Aorta (tissue), 5 donors: ENCODE results near the gene MTUS2. TPM values are rescaled to one million over a fixed set of nuclear protein-coding genes. Genes with fewer than 3 reads are reported as not detected.

ENCODE experiments used
- ATAC-seq: fragments of 200-7000 bp; cut with Tn5 transposase; one replicate; pipeline ENCODE4 v1.9.1; 2022; ENCODE audit warnings: moderate library complexity; ENCODE audit not compliant: low FRiP score
- DNase-seq, 2 donors: peaks; one replicate each; pipeline ENCODE4 v3.0.0-alpha.2; 2020
- H3K27ac ChIP-seq, 2 donors: one replicate each; pipeline ENCODE4 v1.5.1; 2013; ENCODE audit warnings: low read length in 2 of 2, mild to moderate bottlenecking in 2 of 2, moderate library complexity in 2 of 2, control low read depth in 1 of 2, inconsistent platforms in 1 of 2, low read depth in 1 of 2
- H3K27me3 ChIP-seq, 2 donors: one replicate each; pipeline ENCODE4 v1.6.1; 2013; ENCODE audit warnings: control low read depth in 1 of 2, low read length in 1 of 2, mild to moderate bottlenecking in 1 of 2, moderate library complexity in 1 of 2; ENCODE audit not compliant: insufficient read depth in 2 of 2, control insufficient read depth in 1 of 2
- H3K36me3 ChIP-seq, 2 donors: one replicate each; pipeline ENCODE4 v1.6.1; 2013; ENCODE audit warnings: control low read depth in 1 of 2, low read length in 1 of 2, mild to moderate bottlenecking in 1 of 2; ENCODE audit not compliant: insufficient read depth in 2 of 2, control insufficient read depth in 1 of 2
- H3K4me1 ChIP-seq, 2 donors: one replicate each; pipeline ENCODE4 v1.6.1; 2013; ENCODE audit warnings: low read length in 2 of 2, control low read depth in 1 of 2, mild to moderate bottlenecking in 1 of 2, moderate library complexity in 1 of 2; ENCODE audit not compliant: insufficient read depth in 2 of 2, control insufficient read depth in 1 of 2
- H3K4me3 ChIP-seq, 2 donors: one replicate each; pipeline ENCODE4 v1.5.1; 2013; ENCODE audit warnings: low read length in 2 of 2, control low read depth in 1 of 2, mild to moderate bottlenecking in 1 of 2
- H3K9me3 ChIP-seq: one replicate; pipeline ENCODE4 v1.6.1; 2013; ENCODE audit warnings: mild to moderate bottlenecking, low read length; ENCODE audit not compliant: control insufficient read depth
- WGBS, 2 donors: extraction: QIAGEN DNeasy Blood & Tissue Kit; methylation state at CpG; one replicate each; pipeline ENCODE4 v1.1.7; 2013; 5-methylcytosine and 5-hydroxymethylcytosine counted together
- intact Hi-C, 2 donors: fragments of 100-400 bp; cut with DNase I; formaldehyde crosslinking; loops; one replicate each; pipeline versions ENCODE4 v1.14.2 to v1.15.0; 2022
- polyA plus RNA-seq, 2 donors: library from polyadenylated mRNA; stranded (reverse); fragments of 200-250 nt; gene quantifications; one replicate each; pipeline ENCODE4 v1.2.3, GENCODE V29; 2013
- total RNA-seq, 2 donors: library from RNA; stranded (reverse); fragmentation: NEBNext Ultra II Directional; extraction: Animal tissue kit (Norgen Biotek cat#: 25700); gene quantifications; one replicate each; pipeline ENCODE4 v1.2.1, GENCODE V29; 2021
- donor health status: healthy with polysubstance abuse.
- donor health status: Bipolar disorder and iron deficiency.
- donor health status: DM: no; HTN: no; CAD: no.
- donor health status: DM: no; HTN: no; CAD: no.
- donor health status: DM: yes; HTN: yes; CAD: no.

MTUS2 gene
- total and polyA plus RNA-seq, 4 donors: 3.5 to 12.1 (median 8.6) TPM

DNA sequence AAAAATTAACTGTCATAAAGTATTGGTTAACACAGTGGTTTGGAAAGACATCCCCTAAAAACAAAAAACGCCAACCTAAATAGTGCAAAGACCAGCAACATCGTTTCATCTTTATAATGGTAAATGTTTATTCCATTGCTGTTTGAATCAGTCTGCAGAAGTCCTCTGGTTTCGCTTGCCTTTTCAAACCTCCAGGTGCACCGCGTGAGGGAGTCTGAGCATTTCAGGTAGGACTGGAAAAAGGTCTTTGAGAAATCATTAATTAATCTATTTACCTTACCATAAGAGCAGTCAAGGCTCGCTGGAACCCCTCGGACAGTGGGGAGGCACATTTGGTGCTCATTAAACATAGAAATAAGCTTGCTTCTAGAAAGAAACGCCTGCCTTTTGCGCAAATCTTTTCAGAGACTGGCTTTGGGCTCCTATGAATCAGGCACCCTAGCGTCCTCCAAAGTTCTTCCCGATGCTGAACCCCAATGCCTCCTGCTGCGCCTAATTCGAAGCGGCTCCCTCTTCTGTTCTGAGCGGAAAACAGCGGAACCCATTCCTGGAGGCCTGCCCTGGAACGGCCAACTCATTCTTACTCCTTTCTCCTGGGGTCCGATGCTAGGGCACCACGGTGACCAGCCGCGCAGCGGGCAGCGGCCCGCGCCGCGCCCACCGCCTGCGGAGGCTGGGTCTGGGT is 951 bp upstream of the MTUS2 start:
- Histone ChIP-seq H3K27ac (peak overlapping the region in 1 of 2 donors; percentile 53), H3K9me3 (no peaks in the 10 kb centered on the region), H3K4me3 (peak overlapping the region; percentile 21 to 90), H3K4me1 (no peaks in the 10 kb centered on the region), H3K27me3 (no peaks in the 10 kb centered on the region), H3K36me3 (no peaks in the 10 kb centered on the region)
- peak in 1 of 2 donors; percentile 45 for DNase-seq
- intact Hi-C loops: loop anchor here (2.0 to 5.0 kb wide), 4 partner anchors 442 to 548 kb away; no protein-coding TSS in a partner anchor
- ATAC-seq: peak; percentile 6
- WGBS, 2 donors: 2 to 3% methylated on average over 26 to 29 of the region's 29 CpGs

DNA sequence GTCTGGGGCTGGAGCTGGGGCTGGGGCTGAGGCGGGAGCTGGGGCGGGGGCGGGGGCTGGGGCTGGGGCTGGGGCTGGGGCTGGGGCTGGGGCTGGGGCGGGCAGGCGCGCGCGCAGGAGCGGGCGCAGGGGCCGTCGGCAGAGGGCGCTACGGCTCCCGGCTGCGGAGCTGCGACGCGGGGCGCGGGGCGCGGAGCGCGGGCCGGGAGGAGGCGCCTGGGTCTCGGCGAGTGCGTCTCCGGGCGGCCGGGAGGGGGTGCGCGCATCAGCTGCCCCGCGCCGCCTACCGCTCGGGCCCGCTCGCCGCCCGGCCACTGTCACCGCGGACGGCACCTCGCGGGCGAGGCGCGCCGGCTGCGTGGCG is 422 bp upstream of the MTUS2 start:
- H3K27me3 ChIP-seq: no peaks in the 10 kb centered on the region
- peak overlapping the region; percentile 24 to 53 for H3K27ac ChIP-seq
- 0% methylated on average over 55 of the region's 55 CpGs; no CpG with 5 or more reads in 1 of the 2 donors for WGBS, 2 donors
- ATAC-seq: peak; percentile 83
- peak; percentile 74 to 92 for DNase-seq
- peak overlapping the region; percentile 90 to 99 for H3K4me3 ChIP-seq
- intact Hi-C loops: loop anchor here (2.0 to 5.0 kb wide), 5 partner anchors 118 to 548 kb away; no protein-coding TSS in a partner anchor
- H3K4me1 ChIP-seq: no peaks in the 10 kb centered on the region
- H3K9me3 ChIP-seq: no peaks in the 10 kb centered on the region
- H3K36me3 ChIP-seq: no peaks in the 10 kb centered on the region

DNA sequence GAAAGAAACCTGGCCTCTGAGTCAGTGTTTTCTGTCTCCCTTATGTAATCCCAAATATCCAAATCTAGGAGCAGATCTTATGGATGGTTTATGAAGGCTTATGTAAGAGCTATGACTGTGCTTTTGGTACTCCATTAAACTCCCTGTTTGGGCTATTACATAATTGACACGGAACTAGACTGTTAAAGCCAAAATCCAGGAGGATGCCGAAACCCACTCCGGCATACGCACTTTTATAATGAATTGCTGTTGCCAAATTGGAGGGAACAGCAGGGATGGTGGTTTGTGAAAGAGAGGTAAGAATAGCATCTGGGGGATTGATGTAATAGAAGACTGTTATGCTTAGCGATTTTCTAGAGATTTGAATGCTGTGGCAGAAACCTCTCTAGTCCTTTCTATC is 2.0 kb downstream of the MTUS2 start:
- H3K36me3 ChIP-seq: no peaks in the 10 kb centered on the region
- DNase-seq (no peak), ATAC-seq (no peak)
- H3K4me3 ChIP-seq: peak overlapping the region; percentile 40 to 63
- peaks cover 0 to 5% of the 10 kb centered on the region in 2 donors for H3K4me1 ChIP-seq
- no peaks in the 10 kb centered on the region for H3K27me3 ChIP-seq
- 12 to 15% methylated on average over 5 of the region's 5 CpGs for WGBS, 2 donors
- no peaks in the 10 kb centered on the region for H3K9me3 ChIP-seq
- intact Hi-C loops: loop anchor here in 1 of 2 donors (5.0 kb wide), 1 partner anchor 115 kb away; no protein-coding TSS in a partner anchor
- H3K27ac ChIP-seq: no peak overlapping the region

DNA sequence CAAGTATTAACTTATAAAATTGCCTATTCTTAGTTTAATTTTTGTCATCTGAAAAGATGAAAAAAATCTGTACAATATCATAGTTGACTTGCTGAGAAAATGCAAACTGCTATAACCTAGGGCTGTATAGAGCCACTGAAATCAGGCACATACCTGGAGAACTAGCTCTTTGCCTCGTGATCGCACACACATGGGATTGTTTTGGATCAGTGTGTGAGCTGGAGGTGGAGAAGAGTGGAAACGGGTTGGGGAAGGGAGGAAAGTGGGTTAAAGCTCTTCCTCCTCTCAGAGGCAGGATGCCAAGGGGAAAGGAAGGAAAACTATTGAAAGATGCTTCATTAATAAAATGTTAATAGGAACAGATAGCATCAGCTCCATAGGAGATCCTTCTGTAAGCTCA is 2.7 kb downstream of the MTUS2 start:
- DNase-seq (no peak), ATAC-seq (no peak)
- H3K4me1 ChIP-seq: peaks cover 0 to 5% of the 10 kb centered on the region in 2 donors
- no peaks in the 10 kb centered on the region for H3K27me3 ChIP-seq
- intact Hi-C loops: loop anchor here in 1 of 2 donors (5.0 kb wide), 1 partner anchor 114 kb away; no protein-coding TSS in a partner anchor
- H3K27ac ChIP-seq: peak overlapping the region in 1 of 2 donors; percentile 79
- WGBS, 2 donors: 22 to 26% methylated on average over 3 of the region's 3 CpGs
- H3K4me3 ChIP-seq: peak overlapping the region in 1 of 2 donors; percentile 63
- no peaks in the 10 kb centered on the region for H3K9me3 ChIP-seq
- H3K36me3 ChIP-seq: no peaks in the 10 kb centered on the region

DNA sequence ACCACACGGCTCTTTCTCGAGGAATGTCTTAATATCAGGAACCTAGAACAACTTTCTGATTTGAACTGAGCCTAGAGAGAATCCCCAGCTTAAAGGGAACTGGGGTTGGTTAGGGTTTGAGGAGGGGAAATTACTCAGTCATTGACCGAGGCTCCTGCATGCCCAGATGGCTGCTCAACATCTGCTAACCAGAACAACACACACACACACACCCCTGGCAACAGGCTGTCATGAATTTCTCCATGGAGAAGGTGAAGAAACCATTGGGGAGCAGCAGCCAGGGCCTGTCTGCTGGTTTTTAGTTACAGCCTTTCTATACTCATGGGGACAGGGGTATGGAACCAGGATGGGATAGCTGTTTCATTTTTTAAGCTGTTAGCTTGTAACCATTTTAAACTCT is 5.2 kb downstream of the MTUS2 start:
- 59 to 60% methylated on average over 3 of the region's 3 CpGs for WGBS, 2 donors
- no peak for ATAC-seq
- intact Hi-C loops: no loop called here
- H3K36me3 ChIP-seq: no peaks in the 10 kb centered on the region
- no peaks in the 10 kb centered on the region for H3K27me3 ChIP-seq
- no peak for DNase-seq
- H3K27ac ChIP-seq: no peak overlapping the region
- H3K9me3 ChIP-seq: peaks cover 1% of the 10 kb centered on the region
- H3K4me1 ChIP-seq: peaks cover 0 to 5% of the 10 kb centered on the region in 2 donors
- H3K4me3 ChIP-seq: no peak overlapping the region

DNA sequence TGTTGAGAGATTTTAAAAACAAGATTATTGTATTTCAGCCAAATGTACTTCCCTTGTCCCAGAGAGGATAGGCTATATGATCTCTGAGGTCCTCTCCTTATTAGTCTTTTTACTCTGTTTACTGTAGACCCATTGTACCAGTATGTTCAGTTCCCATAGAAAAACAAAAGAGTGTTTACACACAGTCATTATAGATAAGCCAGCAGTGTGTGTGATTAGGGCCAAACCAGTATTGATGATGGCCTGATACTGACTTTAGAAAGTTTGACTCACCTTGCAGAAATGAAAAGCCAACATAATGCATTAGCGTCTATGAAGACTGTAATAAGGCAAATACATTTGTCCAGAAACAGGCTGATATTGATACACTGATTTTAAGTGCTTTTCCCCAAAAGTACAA is 6.2 kb downstream of the MTUS2 start:
- Histone ChIP-seq H3K27me3 (no peaks in the 10 kb centered on the region), H3K27ac (no peak overlapping the region), H3K9me3 (peaks cover 1% of the 10 kb centered on the region), H3K4me1 (peaks cover 0 to 5% of the 10 kb centered on the region in 2 donors), H3K36me3 (no peaks in the 10 kb centered on the region), H3K4me3 (no peak overlapping the region)
- intact Hi-C loops: no loop called here
- WGBS, 2 donors: 87% methylated on average over 1 of the region's 1 CpG
- ATAC-seq (no peak), DNase-seq (no peak)

DNA sequence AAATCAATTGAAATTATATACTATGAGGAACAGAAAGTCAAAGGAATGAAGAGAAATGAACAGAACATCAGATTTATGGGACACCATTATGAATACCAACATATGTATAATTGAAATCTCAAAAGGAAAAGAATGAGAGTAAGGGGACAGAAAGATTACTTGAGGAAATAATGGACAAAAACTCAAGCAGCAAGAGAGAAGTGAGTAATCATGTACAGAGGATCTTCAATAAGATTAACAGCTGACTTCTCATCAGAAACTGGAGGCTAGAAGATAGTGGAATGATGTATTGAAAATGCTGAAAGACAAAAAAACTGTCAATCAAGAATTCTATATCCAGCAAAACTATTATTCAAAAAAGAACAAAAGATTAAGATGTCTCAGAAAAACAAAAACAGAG is 10.4 kb downstream of the MTUS2 start:
- no peaks in the 10 kb centered on the region for H3K36me3 ChIP-seq
- H3K4me1 ChIP-seq: no peaks in the 10 kb centered on the region
- DNase-seq: no peak
- no peak overlapping the region for H3K4me3 ChIP-seq
- intact Hi-C loops: no loop called here
- peaks cover 1% of the 10 kb centered on the region for H3K9me3 ChIP-seq
- no peak overlapping the region for H3K27ac ChIP-seq
- H3K27me3 ChIP-seq: no peaks in the 10 kb centered on the region
- ATAC-seq: no peak

DNA sequence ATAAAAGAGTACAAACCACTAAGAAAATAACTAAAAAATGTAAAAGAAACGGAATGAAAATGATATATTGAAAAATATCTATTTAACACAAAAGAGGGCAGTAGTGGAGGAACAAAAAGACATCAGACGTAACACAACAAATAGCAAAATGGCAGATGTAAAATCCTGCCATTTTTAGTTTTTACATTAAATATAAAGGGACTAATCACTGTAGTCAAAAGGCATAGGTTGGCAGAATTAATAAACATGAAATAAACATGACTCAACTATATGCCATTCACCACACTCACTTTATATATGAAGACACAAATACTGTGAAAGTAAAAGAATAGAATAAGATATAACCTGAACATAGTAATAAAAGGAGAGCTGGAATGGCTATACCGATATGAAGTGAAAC is 11.0 kb downstream of the MTUS2 start:
- H3K9me3 ChIP-seq: peaks cover 1% of the 10 kb centered on the region
- H3K27ac ChIP-seq: no peak overlapping the region
- no peaks in the 10 kb centered on the region for H3K4me1 ChIP-seq
- DNase-seq (no peak), ATAC-seq (no peak)
- no peak overlapping the region for H3K4me3 ChIP-seq
- intact Hi-C loops: no loop called here
- H3K36me3 ChIP-seq: no peaks in the 10 kb centered on the region
- WGBS, 2 donors: 65 to 84% methylated on average over 3 of the region's 3 CpGs
- no peaks in the 10 kb centered on the region for H3K27me3 ChIP-seq

DNA sequence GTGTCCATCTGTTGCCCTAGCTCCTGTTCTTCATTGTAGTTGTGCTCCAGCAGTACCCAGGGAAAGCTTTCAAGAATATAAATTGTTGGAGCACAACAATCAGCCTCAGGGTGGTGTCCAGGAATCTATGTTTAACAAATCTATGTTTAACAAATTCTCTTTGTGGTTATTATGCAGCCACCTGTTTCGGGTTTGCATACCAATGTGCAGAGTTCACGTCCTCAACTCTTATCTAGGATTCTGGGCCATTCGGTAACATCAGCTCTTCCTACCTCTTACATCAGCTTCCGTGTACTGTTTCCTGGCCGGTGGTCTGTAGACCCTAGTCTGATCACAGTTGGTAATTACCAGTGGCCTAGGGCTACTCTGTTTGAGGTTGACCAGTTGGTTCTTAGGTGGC is 17.0 kb downstream of the MTUS2 start:
- Histone ChIP-seq H3K9me3 (no peaks in the 10 kb centered on the region), H3K36me3 (no peaks in the 10 kb centered on the region), H3K4me1 (peaks cover 3% of the 10 kb centered on the region in 2 donors), H3K27me3 (peaks cover 0 to 1% of the 10 kb centered on the region in 2 donors), H3K4me3 (no peak overlapping the region), H3K27ac (no peak overlapping the region)
- 76 to 87% methylated on average over 5 of the region's 5 CpGs for WGBS, 2 donors
- intact Hi-C loops: no loop called here
- DNase-seq: no peak
- ATAC-seq: no peak
